ENCODE results near the gene PIAS1.
"Not testable (repeated sequence)": the region's sequence is repeated elsewhere in the genome, so short reads cannot be mapped to it uniquely, and the experiment has no call there.

The PIAS1 gene

GRCh38 chr15:68114356-68114755 is 60.2 kb downstream of the PIAS1 start:
- no peak for DNase-seq (ENCODE audit: low read depth in 1 of 2, low spot score in 1 of 2)

GRCh38 chr15:68114840-68115239 is 60.7 kb downstream of the PIAS1 start:
- no peak for DNase-seq (ENCODE audit: low read depth in 1 of 2, low spot score in 1 of 2)

GRCh38 chr15:68124700-68125099 is 70.6 kb downstream of the PIAS1 start:
- no peak for DNase-seq (ENCODE audit: low read depth in 1 of 2, low spot score in 1 of 2)

GRCh38 chr15:68126396-68126795 is 72.3 kb downstream of the PIAS1 start:
- no peak for DNase-seq (ENCODE audit: low read depth in 1 of 2, low spot score in 1 of 2)

- DNase-seq (ENCODE audit: low read depth in 1 of 2, low spot score in 1 of 2), result no peak
Observed at GRCh38 chr15:68129072-68129471, 75.0 kb downstream of the PIAS1 start.

- DNase-seq (ENCODE audit: low read depth in 1 of 2, low spot score in 1 of 2), result no peak
Observed at GRCh38 chr15:68130851-68131250, 76.7 kb downstream of the PIAS1 start.

GRCh38 chr15:68137096-68137495 is 83.0 kb downstream of the PIAS1 start:
- no peak for DNase-seq (ENCODE audit: low read depth in 1 of 2, low spot score in 1 of 2)

- DNase-seq (ENCODE audit: low read depth in 1 of 2, low spot score in 1 of 2), result no peak
Observed at GRCh38 chr15:68143129-68143528, 89.0 kb downstream of the PIAS1 start.

GRCh38 chr15:68143785-68144184 is 89.7 kb downstream of the PIAS1 start:
- DNase-seq (ENCODE audit: low read depth in 1 of 2, low spot score in 1 of 2), result no peak

GRCh38 chr15:68145706-68146105 is 91.6 kb downstream of the PIAS1 start:
- no peak for DNase-seq (ENCODE audit: low read depth in 1 of 2, low spot score in 1 of 2)

- DNase-seq (ENCODE audit: low read depth in 1 of 2, low spot score in 1 of 2), result no peak
Observed at GRCh38 chr15:68148039-68148438, 93.9 kb downstream of the PIAS1 start.

GRCh38 chr15:68149059-68149458 is 94.9 kb downstream of the PIAS1 start:
- no peak for DNase-seq (ENCODE audit: low read depth in 1 of 2, low spot score in 1 of 2)

- DNase-seq (ENCODE audit: low read depth in 1 of 2, low spot score in 1 of 2), result no peak
Observed at GRCh38 chr15:68150187-68150586, 96.1 kb downstream of the PIAS1 start.

- DNase-seq (ENCODE audit: low read depth in 1 of 2, low spot score in 1 of 2), result no peak
Observed at GRCh38 chr15:68151277-68151676, 97.2 kb downstream of the PIAS1 start.

GRCh38 chr15:68152342-68152741 is 98.2 kb downstream of the PIAS1 start:
- DNase-seq (ENCODE audit: low read depth in 1 of 2, low spot score in 1 of 2), result no peak

- peak in 1 of 2 donors; percentile 8 for DNase-seq (ENCODE audit: low read depth in 1 of 2, low spot score in 1 of 2)
Observed at GRCh38 chr15:68154923-68155559, 100.9 kb downstream of the PIAS1 start.

- DNase-seq (ENCODE audit: low read depth in 1 of 2, low spot score in 1 of 2), result no peak
Observed at GRCh38 chr15:68157074-68157473, 103.0 kb downstream of the PIAS1 start.

- DNase-seq (ENCODE audit: low read depth in 1 of 2, low spot score in 1 of 2), result no peak
Observed at GRCh38 chr15:68158046-68158628, 104.0 kb downstream of the PIAS1 start.

GRCh38 chr15:68163191-68163590 is 109.1 kb downstream of the PIAS1 start:
- DNase-seq (ENCODE audit: low read depth in 1 of 2, low spot score in 1 of 2), result no peak

- no peak for DNase-seq (ENCODE audit: low read depth in 1 of 2, low spot score in 1 of 2)
Observed at GRCh38 chr15:68166847-68167246, 112.7 kb downstream of the PIAS1 start.

- not testable (repeated sequence) for DNase-seq (ENCODE audit: low read depth in 1 of 2, low spot score in 1 of 2)
Observed at GRCh38 chr15:68172037-68172436, 117.9 kb downstream of the PIAS1 start.

GRCh38 chr15:68173119-68173518 is 119.0 kb downstream of the PIAS1 start:
- no peak for DNase-seq (ENCODE audit: low read depth in 1 of 2, low spot score in 1 of 2)

- DNase-seq (ENCODE audit: low read depth in 1 of 2, low spot score in 1 of 2), result no peak
Observed at GRCh38 chr15:68175526-68175925, 121.4 kb downstream of the PIAS1 start.
